AML-193 (cell line): ENCODE data around the gene OR5A2.
A peak's percentile ranks its signal among the peaks of the same experiment; 100 is the strongest.
"Not testable (repeated sequence)": the region's sequence is repeated elsewhere in the genome, so short reads cannot be mapped to it uniquely, and the experiment has no call there.

Experiments
- DNase-seq, 2 experiments: peaks; one replicate each; lab custom pipeline; 2025; lab: John Stamatoyannopoulos, UW

Gene OR5A2

GRCh38 chr11:59426361-59427067 lies at the start of gene OR5A2:
TSS of gene OR5A2 (minus strand) at chr11:59426413. CDS start at chr11:59422953, 3,460 bp downstream.
- no peak for DNase-seq

- DNase-seq, result no peak
Measured at GRCh38 chr11:59475176-59475575, 49.0 kb upstream of the OR5A2 start.

- no peak for DNase-seq
Measured at GRCh38 chr11:59473015-59473414, 46.8 kb upstream of the OR5A2 start, which contains the start of gene OR4D10. TSS of gene OR4D10 (plus strand) at chr11:59473315. CDS start at chr11:59477430, 4,115 bp downstream.

GRCh38 chr11:59463190-59463641 lies 37.0 kb upstream of the OR5A2 start:
- no peak for DNase-seq

- DNase-seq, result no peak
Measured at GRCh38 chr11:59459916-59460315, 33.7 kb upstream of the OR5A2 start.

GRCh38 chr11:59456661-59457060 lies 30.4 kb upstream of the OR5A2 start, which contains the start of gene OR4D6:
TSS of gene OR4D6 (plus strand) at chr11:59456961. CDS start at chr11:59456961, 0 bp downstream.
- no peak for DNase-seq

- no peak for DNase-seq
Measured at GRCh38 chr11:59448484-59448883, 22.3 kb upstream of the OR5A2 start.

- DNase-seq, result not testable (repeated sequence)
Measured at GRCh38 chr11:59445624-59446023, 19.4 kb upstream of the OR5A2 start.

GRCh38 chr11:59437770-59438169 lies 11.6 kb upstream of the OR5A2 start:
- no peak for DNase-seq

- DNase-seq, result no peak
Measured at GRCh38 chr11:59436169-59436568, 10.0 kb upstream of the OR5A2 start, which contains the start of gene OR5A1. TSS of gene OR5A1 (plus strand) at chr11:59436469. CDS start at chr11:59443169, 6,700 bp downstream.

GRCh38 chr11:59429924-59430516 lies 3.8 kb upstream of the OR5A2 start:
- peak; percentile 41 to 60 for DNase-seq

GRCh38 chr11:59427068-59427382 lies 812 bp upstream of the OR5A2 start:
- no peak for DNase-seq

- no peak for DNase-seq
Measured at GRCh38 chr11:59425131-59425530, 1.1 kb downstream of the OR5A2 start.

GRCh38 chr11:59423835-59424234 lies 2.4 kb downstream of the OR5A2 start:
- no peak for DNase-seq

GRCh38 chr11:59418156-59418555 lies 8.1 kb downstream of the OR5A2 start:
- DNase-seq, result no peak

- no peak for DNase-seq
Measured at GRCh38 chr11:59417023-59417422, 9.2 kb downstream of the OR5A2 start.

GRCh38 chr11:59416613-59417012 lies 9.6 kb downstream of the OR5A2 start:
- no peak for DNase-seq

- no peak for DNase-seq
Measured at GRCh38 chr11:59415111-59415510, 11.1 kb downstream of the OR5A2 start.

GRCh38 chr11:59413646-59414045 lies 12.6 kb downstream of the OR5A2 start:
- DNase-seq, result peak; percentile 34 to 44

- DNase-seq, result no peak
Measured at GRCh38 chr11:59403546-59403945, 22.7 kb downstream of the OR5A2 start.

GRCh38 chr11:59401262-59401552 lies 25.0 kb downstream of the OR5A2 start:
- no peak for DNase-seq

GRCh38 chr11:59400461-59401261 lies 25.6 kb downstream of the OR5A2 start:
- no peak for DNase-seq

- DNase-seq, result no peak
Measured at GRCh38 chr11:59394186-59394585, 32.0 kb downstream of the OR5A2 start.
